Adrenal gland (tissue), 5 donors: Measurements from ENCODE around the gene PPP2R2C.

Experiments used
- CTCF ChIP-seq, 6 experiments: fragments of 450-650 bp in 4 of 6; fragments of 200-600 bp in 2 of 6; sonication (generic) in 1 of 6; IDR thresholded peaks; 1 replicate in 5 of 6; 2 replicates in 1 of 6; pipeline versions ENCODE4 v1.5.1 to v1.8.0; 2016 to 2021; ENCODE audit warnings: antibody characterized with exemption in 6 of 6, mild to moderate bottlenecking in 2 of 6, moderate library complexity in 1 of 6
- POLR2A ChIP-seq, 2 donors: fragments of 450-650 bp; IDR thresholded peaks; one replicate each; pipeline ENCODE4 v1.6.1; 2017; ENCODE audit warnings: antibody characterized with exemption in 2 of 2, mild to moderate bottlenecking in 2 of 2, moderate library complexity in 1 of 2
- donor health status: DM: no; HTN: no; CAD: no.

DNA sequence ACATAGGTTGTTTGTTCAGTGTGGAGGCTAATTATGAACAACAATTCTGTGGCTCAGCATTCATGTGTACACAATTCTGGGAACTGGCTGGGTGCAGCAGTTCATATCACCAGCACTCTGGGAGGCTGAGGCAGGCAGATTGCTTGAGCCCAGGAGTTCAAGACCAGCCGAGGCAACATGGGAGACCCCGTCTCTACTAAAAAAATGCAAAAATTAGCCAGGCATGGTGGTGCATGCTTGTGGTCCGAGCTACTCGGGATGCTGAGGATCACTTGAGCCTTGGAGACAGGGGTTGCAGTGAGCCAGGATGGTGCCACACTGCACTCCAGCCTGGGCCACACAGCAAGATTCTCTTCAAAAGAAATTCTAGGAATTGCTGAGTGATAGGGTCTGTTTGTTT is 4.5 kb upstream of the PPP2R2C start:
- TF ChIP-seq CTCF (IDR thresholded peaks at IDR 0.05) (no peak), POLR2A (IDR thresholded peaks at IDR 0.05) (no peak)
